HPDE6-E6E7 (cell line): ENCODE results near the gene ITGB7.
A peak's percentile ranks its signal among the peaks of the same experiment; 100 is the strongest.
"Not testable (repeated sequence)": the region's sequence is repeated elsewhere in the genome, so short reads cannot be mapped to it uniquely, and the experiment has no call there.

Source experiments
- DNase-seq: peaks from one replicate; pipeline ENCODE4 v3.0.0; 2011; ENCODE audit warnings: missing footprints; ENCODE audit errors: extremely low spot score

ITGB7 gene

DNA sequence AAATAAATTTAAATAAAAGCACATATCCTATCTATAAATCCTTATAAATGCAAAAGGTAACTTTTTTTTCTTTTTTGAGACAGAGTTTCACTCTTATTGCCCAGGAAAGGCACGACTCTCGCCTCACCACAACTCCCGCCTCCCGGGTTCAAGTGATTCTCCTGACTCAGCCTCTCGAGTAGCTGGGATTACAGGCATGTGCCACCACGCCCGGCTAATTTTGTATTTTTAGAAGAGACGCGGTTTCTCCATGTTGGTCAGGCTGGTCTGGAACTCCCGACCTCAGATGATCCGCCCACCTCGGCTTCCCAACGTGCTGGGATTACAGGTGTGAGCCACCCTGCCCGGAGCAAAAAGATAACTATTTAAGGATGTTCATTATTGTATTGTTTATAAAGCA lies 28.2 kb downstream of the ITGB7 start:
- not testable (repeated sequence) for DNase-seq

DNA sequence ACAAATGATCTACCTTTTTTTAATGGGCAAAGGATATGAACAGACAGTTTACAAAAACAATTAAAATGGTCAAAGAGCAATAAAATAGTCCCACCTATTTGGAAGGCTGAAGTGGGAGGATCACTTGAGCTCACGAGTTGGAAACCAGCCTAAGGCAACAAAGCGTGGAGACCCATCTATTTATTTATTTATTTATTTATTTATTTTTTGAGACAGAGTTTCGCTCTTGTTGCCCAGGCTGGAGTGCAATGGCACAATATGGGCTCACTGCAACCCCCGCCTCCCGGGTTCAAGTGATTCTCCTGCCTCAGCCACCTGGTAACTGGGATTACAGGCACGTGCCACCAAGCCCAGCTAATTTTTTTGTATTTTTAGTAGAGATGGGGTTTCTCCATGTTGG lies 29.6 kb downstream of the ITGB7 start:
- not testable (repeated sequence) for DNase-seq

DNA sequence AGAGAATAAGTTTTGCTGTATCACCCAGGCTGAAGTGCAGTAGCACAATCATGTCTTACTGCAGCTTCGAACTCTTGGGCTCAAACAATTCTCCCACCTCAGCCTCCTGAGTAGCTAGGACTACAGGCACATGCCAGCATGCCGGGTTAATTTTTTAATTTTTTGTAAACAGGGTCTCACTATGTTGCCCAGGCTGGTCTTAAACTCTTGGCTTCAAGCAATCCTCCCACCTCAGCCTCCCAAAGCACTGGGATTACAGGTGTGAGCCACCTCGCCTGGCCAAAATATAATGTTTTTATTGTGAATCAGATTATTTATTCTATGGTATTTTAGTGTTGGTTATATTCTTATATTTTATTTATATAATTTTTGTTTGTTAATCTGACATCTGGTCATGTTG lies 30.3 kb downstream of the ITGB7 start:
- no peak for DNase-seq

DNA sequence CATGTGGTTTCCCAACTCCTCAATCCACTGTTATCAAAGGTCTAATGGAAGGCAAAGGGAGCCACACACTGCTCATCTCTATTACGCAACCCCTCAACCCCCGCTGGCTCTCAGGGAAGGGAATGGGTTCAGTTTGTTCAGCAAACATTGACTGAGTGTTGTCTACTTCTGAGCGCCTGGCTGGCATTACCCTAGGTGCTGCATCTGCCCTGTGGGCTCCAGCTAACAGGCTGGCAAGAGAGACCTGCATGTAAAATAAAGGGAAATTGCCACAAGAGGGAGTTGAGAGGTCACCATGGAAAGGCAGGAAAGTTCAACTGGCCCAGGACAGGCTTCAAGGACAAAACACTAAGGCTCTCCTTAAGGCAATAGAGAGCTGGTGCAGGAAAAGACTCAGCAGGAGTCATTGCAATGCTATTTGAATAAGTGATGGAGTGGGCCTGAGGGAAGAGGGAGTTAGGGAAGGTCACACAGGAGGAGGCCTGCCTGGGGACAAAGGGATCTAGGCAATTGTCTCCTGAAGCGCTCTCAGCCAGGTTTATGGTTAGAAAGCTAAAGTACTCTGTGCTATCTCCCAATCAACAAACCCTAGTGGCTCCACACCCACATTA lies 32.1 kb downstream of the ITGB7 start:
- DNase-seq = no peak

DNA sequence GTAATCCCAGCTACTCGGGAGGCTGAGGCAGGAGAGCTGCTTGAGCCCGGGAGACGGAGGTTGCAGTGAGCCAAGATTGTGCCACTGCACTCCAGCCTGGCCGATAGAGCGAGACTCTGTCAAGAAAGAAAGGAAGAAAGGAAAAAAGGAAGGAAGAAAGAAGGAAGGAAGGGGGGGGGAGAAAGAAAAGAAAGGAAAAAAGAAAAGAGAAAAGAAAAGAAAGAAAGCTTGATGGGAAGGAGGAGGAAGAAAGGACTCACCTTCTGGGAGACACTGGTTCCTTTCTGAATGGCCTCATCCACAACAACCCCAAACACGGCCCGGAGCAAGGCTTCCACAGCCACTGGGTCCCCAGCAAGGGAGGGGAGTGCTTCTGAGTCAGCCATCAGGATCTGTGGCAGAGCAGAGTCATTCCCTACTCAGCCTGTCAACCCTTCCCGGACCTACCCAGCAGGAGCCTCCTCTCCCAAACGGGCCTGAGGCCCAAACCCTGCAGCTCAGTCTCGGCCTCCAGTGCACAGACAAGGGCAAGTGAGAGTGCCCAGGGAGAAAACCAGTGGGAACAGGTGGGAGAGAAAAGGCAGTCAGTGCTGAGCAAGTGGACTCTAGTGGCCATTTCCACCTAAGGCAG lies 33.9 kb downstream of the ITGB7 start:
- DNase-seq = no peak

DNA sequence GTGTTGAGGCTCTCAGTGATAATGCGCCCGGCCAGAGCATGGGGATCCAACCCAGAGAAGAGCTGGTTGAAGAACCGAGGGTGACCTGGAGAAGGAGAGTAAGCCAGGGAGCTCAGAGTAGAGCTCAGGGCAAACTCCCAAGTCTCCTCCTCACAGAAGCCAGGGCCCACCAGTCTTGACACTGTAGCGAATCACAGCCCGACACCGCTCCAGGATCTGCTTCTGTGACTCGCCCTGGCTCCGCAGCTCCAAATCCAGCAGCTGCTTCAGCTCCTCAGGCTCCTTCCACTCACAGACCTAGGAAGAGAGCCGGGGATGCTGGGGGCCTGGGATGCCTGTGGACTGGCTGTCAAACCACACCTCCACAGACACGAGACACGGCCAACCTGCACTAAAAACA lies 34.7 kb downstream of the ITGB7 start:
- no peak for DNase-seq

DNA sequence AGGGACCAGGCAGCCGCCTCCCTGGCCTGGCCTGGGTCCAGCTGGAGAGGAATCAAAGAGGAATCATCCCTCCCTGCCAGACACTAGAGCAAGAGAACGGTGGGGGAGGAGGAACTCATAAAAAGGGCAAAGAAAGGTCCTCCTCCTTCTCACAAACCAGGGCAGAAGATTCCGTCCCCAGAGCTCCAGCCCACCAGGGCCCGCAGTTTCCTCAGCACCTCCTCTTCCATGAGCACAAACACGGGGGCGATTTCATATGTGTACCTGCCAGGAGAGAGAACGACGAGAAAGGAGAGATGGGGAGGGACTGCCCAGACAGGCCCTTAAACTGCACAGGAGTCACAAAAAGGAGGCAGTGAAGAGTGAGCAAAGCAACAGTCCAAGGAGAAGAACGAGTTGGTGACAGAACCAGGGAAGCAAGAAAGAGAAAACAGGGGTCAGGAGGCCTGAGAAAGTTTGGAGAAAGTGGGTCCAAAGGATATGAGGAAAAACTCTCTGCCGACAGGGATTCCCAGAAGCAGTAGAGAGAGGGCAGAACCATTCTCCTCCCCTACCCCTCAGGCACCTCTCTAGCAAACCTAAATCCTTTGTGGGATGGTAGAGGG lies 35.2 kb downstream of the ITGB7 start:
- no peak for DNase-seq

DNA sequence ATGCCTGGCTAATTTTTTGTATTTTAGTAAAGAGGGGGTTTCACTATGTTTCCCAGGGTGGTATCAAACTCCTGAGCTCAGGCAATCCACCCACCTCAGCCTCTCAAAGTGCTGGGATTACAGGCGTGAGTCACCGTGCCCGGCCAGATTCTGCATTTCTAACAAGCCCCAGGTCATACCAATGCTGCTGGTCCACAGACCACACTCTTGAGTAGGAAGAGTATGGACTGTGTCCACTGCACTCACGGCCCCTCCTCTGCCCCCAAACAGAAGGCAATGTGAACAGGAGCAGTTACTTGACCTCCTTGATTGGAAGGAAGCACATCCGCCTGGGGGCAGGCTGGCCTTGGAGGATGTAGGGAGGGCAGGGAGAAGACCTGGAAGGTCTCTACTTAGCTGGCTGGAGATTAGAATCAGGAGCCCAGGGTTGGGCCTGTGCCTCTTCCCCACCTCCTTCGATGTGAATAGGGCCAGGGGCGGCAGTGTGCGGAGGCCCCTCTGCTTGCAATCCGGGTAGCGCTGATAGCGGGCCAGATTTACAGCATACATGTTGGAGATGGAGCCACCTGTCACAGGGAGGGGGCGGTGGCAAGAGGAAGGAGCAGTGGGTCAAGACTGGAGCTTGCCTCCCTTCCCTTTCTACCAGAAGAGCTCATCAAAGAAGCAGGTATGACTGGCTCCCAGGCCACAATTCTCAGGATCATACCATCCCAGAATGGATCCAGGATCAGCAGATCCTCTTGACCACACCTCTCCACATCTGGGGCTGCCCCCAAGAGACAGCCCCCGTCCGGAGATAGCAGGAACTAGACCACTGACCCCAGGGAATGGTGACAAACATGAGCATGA lies 36.0 kb downstream of the ITGB7 start:
- DNase-seq = no peak

DNA sequence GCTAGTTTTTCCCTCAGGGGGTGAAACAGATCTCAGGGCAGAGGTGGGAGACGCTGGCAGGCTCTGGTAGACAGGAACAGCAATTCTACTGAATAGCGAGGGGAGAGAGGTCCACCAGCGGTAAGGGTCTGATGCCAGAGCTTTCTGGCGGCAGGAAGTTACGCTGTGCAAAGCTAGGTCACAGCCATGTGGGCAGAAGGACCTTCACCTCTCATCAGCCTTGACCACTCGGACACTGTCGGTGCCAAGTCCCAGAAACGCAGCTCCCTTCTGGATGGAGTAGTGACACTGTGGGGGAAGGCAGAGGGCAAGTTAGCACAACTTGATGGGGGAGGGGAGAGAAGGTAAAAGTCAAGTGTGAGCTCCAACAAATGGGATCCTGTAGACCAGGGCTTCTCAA lies 36.8 kb downstream of the ITGB7 start:
- DNase-seq = no peak

DNA sequence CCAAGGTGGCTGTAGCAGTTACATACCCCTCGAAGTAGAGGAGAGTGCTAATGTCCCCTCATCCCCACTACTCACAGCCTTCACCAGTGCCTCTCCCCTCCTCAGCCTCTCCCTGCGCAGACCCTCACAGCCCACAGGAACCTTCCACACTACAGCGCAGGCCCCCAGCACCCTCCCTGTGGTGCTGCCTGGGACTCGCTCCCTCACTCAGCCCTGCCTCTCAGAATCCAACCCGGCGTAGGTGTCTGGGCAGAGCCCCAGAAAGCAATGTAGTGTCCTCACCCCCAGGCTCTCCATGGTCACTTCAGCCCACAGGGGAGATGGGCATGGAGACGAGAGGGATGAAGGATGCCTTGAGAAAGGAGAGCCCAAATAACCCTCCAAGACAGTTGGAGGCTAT lies 37.4 kb downstream of the ITGB7 start:
- no peak for DNase-seq

DNA sequence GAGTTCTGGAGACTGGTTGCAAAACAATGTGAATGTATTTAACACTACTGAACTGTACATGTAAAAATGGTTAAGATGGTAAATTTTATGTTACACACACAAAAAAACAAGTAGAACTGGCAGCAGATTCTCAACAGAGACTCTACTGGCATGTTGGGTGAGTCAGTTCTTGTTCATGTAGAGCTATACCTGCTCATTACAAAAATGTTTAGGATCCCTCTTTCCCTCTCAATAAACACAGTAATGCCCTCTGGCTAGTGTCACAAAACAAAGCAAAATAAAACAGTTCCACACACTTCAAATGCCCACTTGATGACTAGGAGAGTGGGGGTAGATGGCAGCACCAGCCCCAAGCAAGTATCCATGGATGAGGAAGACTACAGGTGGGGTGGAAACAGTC lies 40.2 kb downstream of the ITGB7 start:
- no peak for DNase-seq

DNA sequence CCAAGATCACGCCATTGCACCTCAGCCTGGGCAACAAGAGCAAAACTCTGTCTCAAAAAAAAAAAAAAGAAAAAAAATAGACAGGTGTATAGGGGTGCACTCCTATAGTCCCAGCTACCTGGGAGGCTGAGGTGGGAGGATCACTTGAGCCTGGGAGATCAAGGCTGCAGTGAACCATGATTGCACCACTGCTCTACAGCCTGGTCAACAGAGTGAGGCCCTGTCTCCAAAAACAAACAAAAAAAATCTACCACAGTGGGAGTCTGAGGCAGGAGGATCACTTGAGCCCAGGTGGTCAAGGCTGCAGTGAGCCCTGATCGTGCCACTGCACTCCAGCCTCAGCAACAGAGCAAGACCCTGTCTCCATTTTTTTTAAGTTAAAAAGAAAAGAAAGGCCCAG lies 44.0 kb downstream of the ITGB7 start:
- DNase-seq = not testable (repeated sequence)

DNA sequence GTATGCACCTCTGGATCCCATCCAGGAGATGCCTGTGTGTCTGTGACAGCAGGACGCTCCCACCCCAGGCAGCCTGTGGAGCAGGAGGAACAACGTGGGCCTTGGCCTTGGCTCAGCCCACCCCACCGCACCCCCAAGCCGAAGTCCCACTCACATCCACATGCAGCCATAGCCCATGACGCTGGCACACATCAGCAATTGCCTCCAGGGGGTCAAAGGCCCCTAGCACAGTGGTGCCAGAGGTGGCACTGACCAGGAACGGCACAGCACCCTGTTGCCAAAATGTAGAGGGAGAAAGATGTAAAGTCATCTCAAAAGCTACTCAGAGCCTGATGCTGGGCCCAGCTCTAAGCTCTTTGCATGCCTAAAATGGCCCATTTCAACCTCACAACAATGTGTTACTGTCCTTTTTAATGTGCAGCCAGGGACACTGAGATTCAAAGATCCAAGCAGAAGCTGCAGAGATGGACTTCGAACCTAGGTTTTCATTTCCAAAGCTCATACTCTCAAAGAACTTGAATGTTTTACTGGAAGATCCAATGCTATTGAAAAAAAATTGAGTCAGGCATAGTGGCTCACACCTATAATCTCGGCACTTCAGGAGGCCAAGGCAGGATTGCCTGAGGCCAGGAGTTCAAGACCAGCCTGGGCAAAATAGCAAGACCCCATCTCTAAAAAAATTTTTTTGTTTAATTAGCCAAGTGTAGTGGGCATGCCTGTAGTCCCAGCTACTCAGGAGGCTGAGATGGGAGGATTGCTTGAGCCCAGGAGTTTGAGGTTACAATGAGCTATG lies 45.7 kb downstream of the ITGB7 start:
- no peak for DNase-seq

DNA sequence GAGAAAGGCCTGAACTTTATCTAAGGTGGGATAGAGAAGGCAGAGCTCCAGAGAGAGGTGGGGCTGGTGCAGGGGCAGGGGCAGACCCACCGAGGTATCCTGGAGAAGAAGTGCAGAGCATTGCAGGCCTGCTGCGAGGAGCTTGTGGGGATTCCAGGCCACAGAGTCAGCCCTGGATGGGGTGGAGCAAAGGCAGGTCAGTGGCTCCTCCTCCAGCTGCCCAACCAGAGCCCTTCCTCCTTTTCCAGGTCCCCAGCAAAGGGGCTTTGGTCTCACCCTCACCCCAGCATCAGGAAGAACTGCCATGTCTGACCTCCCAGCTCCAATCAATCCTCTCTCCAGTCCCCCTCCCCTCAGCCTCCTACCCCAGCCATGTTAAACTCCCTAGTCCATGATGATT lies 46.4 kb downstream of the ITGB7 start:
- DNase-seq = no peak

DNA sequence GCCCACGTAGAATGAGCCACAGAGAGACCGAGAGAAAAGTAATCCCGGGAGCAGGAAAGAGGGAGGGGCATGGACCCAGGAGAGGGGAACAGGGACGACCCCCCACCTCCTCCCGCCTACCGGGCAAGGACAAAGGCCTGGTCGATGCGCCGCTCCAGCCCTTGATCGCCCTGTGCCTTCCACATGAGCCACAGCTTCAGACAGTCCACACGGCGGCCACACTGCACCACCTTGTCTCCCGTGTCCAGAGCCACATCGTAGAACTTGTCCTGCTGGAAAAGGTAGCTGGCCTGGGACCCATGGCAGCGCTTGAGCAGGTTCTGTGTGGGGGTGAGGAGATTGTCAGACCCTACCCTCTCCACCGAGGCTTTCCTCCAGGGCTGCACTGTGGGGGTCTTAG lies 47.1 kb downstream of the ITGB7 start:
- DNase-seq = no peak

DNA sequence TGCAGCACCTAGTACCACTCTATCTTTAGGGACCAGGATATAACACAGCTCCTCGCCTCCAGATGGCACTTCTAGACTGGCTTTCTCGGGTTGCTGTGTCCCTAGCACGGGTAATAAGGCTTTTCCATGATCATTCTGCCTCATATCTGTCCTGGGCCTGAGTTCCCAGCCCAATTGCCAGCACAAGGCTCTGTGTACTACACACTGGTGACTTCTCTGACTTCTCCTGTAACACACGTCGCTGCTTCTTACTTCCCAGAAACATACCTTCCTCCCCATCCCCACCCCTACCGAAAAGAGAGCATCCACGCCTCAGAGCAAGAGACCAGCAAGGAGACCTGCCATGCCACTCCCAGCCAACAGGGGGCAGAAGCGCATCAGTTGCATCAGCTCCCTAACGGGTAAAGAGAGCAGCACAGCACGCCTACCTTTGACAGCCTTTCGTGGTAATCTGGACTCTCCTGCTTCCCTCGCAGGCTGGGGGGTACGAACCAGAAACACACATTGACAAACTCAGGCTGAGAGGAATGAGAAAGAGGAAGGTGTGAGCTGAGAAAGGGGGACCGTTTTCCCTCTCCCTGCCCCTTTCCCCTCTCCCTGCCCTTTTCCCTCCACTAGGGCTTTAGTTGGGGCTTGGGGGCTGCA lies 47.7 kb downstream of the ITGB7 start:
- peak; percentile 76 for DNase-seq

DNA sequence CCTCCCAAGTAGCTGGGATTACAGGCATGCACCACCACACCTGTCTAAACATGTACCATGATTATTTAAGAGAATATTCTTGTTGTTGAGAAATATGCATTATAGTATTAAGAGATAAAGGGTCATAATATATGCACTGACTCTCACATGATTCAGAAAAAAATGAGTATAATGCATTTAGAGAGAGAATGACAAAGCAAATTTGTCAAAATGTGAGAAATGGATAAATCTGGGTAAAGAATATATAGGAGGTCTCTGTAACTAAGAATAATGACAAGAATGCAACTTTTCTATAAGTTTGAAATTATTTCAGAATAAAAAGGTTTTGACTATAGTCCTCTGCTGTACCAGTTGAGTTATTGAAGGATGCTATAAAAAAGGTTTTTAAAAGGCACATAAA lies 54.7 kb downstream of the ITGB7 start:
- DNase-seq = no peak

DNA sequence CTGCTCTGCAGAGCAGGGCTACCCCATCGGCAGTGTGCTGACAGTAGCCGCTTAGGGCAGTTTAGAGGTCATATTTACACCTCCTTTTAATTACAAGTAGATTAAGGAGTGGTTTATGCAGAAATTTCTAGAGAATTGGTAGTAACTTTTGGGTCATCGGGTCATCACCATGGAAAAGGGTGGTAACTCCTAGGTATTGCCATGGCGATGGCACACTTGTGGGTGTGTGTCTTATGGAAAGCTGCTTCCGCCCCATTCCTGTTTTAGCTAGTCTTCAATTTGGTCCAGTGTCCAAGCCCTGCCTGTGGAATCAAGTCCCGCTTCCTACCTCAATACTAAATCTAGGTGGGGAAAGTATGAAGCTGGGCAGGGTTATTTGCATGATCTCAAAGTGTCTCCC lies 56.0 kb downstream of the ITGB7 start:
- DNase-seq = no peak

DNA sequence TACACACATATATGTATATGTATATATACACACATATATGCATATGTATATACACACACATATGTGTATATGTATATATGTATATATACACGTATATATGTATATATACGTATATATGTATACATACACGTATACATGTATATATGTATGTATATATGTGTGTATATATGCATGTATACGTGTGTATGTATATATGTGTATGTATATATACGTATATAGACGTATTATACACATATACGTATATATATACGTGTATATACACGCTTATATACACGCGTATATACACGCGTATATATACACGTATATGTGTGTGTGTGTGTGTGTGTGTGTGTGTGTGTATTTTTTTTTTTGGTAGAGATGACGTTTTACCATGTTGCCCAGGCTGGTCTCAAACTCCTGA lies 59.4 kb downstream of the ITGB7 start:
- DNase-seq = no peak

DNA sequence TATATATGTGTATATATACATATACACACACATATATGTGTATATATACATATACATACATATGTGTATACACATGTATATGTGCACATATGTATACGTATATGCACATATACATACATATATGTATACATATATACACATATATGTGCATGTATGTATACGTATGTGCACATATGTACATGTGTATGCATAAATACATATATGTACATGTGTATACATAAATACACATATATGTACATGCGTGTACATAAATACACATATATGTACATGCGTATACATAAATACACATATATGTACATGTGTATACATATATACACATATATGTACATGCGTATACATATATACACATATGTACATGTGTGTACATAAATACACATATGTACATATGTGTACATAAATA lies 59.9 kb downstream of the ITGB7 start:
- no peak for DNase-seq
